Mammary epithelial cell (primary cell): Measurements from ENCODE around the gene GPR42.

Source experiments
- EZH2 ChIP-seq: IDR thresholded peaks from 2 replicates; pipeline ENCODE4 v1.6.1; 2012; ENCODE audit warnings: low read length, inconsistent platforms, borderline replicate concordance
- TF ChIP-seq, protein P1 (sequence below), 2 donors: IDR thresholded peaks in 1 of 2; conservative IDR thresholded peaks in 1 of 2; 2 replicates each; pipeline ENCODE4 v1.5.1; 2011 to 2012; ENCODE audit warnings: inconsistent platforms in 2 of 2, low read length in 2 of 2, mild to moderate bottlenecking in 2 of 2, control low read depth in 1 of 2, low read depth in 1 of 2; ENCODE audit not compliant: insufficient read depth in 1 of 2; ENCODE audit errors: extremely low read depth in 1 of 2

GRCh38 chr19:35416331-35416730 lies 45.5 kb downstream of the GPR42 start:
- TF ChIP-seq, protein P1, sequence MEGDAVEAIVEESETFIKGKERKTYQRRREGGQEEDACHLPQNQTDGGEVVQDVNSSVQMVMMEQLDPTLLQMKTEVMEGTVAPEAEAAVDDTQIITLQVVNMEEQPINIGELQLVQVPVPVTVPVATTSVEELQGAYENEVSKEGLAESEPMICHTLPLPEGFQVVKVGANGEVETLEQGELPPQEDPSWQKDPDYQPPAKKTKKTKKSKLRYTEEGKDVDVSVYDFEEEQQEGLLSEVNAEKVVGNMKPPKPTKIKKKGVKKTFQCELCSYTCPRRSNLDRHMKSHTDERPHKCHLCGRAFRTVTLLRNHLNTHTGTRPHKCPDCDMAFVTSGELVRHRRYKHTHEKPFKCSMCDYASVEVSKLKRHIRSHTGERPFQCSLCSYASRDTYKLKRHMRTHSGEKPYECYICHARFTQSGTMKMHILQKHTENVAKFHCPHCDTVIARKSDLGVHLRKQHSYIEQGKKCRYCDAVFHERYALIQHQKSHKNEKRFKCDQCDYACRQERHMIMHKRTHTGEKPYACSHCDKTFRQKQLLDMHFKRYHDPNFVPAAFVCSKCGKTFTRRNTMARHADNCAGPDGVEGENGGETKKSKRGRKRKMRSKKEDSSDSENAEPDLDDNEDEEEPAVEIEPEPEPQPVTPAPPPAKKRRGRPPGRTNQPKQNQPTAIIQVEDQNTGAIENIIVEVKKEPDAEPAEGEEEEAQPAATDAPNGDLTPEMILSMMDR (conservative IDR thresholded peaks at IDR 0.05 in 1 of 2, IDR thresholded peaks at IDR 0.05 in 1 of 2; ENCODE audit: extremely low read depth in 1 of 2, insufficient read depth in 1 of 2, low read depth in 1 of 2, low read length in 2 of 2) = no peak
- no peak for TF ChIP-seq EZH2
